ENCODE data around the gene MAN1B1.
A peak's percentile ranks its signal among the peaks of the same experiment; 100 is the strongest.

Gene MAN1B1

GRCh38 chr9:137075275-137075775 lies 11.5 kb upstream of the MAN1B1 start:
- Histone ChIP-seq H3K4me3 (ENCODE audit: low read depth, low read length) (no peak overlapping the region), H3K4me1 (ENCODE audit: control insufficient read depth, insufficient read depth, low read length) (peaks cover 6% of the 10 kb centered on the region), H3K9me3 (ENCODE audit: control insufficient read depth, insufficient read depth, low read length) (no peaks in the 10 kb centered on the region), H3K27me3 (ENCODE audit: control insufficient read depth, insufficient read depth, low read length) (peaks cover 23% of the 10 kb centered on the region), H3K36me3 (ENCODE audit: control insufficient read depth, insufficient read depth, low read length) (peaks cover 7% of the 10 kb centered on the region), H3K9ac (ENCODE audit: low read depth, low read length) (no peak overlapping the region)

- Histone ChIP-seq H3K9ac (ENCODE audit: low read depth, low read length) (no peak overlapping the region), H3K27me3 (ENCODE audit: control insufficient read depth, insufficient read depth, low read length) (peaks cover 19% of the 10 kb centered on the region), H3K4me1 (ENCODE audit: control insufficient read depth, insufficient read depth, low read length) (peaks cover 6% of the 10 kb centered on the region), H3K4me3 (ENCODE audit: low read depth, low read length) (peak overlapping the region; percentile 52), H3K36me3 (ENCODE audit: control insufficient read depth, insufficient read depth, low read length) (peaks cover 13% of the 10 kb centered on the region), H3K9me3 (ENCODE audit: control insufficient read depth, insufficient read depth, low read length) (no peaks in the 10 kb centered on the region)
Observed at GRCh38 chr9:137076636-137077009, 10.2 kb upstream of the MAN1B1 start.

GRCh38 chr9:137077010-137077747 lies 9.6 kb upstream of the MAN1B1 start, which contains the start of gene UAP1L1:
Gene UAP1L1 (plus strand): TSS chr9:137077517. CDS start chr9:137077533, 16 bp downstream.
- Histone ChIP-seq H3K4me1 (ENCODE audit: control insufficient read depth, insufficient read depth, low read length) (peaks cover 6% of the 10 kb centered on the region), H3K27me3 (ENCODE audit: control insufficient read depth, insufficient read depth, low read length) (peaks cover 19% of the 10 kb centered on the region), H3K9ac (ENCODE audit: low read depth, low read length) (no peak within 1 kb of the TSS), H3K36me3 (ENCODE audit: control insufficient read depth, insufficient read depth, low read length) (peaks cover 18% of the 10 kb centered on the region), H3K9me3 (ENCODE audit: control insufficient read depth, insufficient read depth, low read length) (no peaks in the 10 kb centered on the region), H3K4me3 (ENCODE audit: low read depth, low read length) (peak within 1 kb of the TSS; percentile 62)

- peaks cover 19% of the 10 kb centered on the region for H3K27me3 ChIP-seq (ENCODE audit: control insufficient read depth, insufficient read depth, low read length)
- H3K4me1 ChIP-seq (ENCODE audit: control insufficient read depth, insufficient read depth, low read length), result peaks cover 6% of the 10 kb centered on the region
- H3K4me3 ChIP-seq (ENCODE audit: low read depth, low read length), result peak overlapping the region; percentile 62
- peaks cover 26% of the 10 kb centered on the region for H3K36me3 ChIP-seq (ENCODE audit: control insufficient read depth, insufficient read depth, low read length)
- no peak overlapping the region for H3K9ac ChIP-seq (ENCODE audit: low read depth, low read length)
- H3K9me3 ChIP-seq (ENCODE audit: control insufficient read depth, insufficient read depth, low read length), result no peaks in the 10 kb centered on the region
Observed at GRCh38 chr9:137077758-137078693, 8.8 kb upstream of the MAN1B1 start.

GRCh38 chr9:137078701-137079400 lies 7.9 kb upstream of the MAN1B1 start:
- H3K4me1 ChIP-seq (ENCODE audit: control insufficient read depth, insufficient read depth, low read length), result peaks cover 6% of the 10 kb centered on the region
- no peaks in the 10 kb centered on the region for H3K9me3 ChIP-seq (ENCODE audit: control insufficient read depth, insufficient read depth, low read length)
- peaks cover 19% of the 10 kb centered on the region for H3K27me3 ChIP-seq (ENCODE audit: control insufficient read depth, insufficient read depth, low read length)
- H3K36me3 ChIP-seq (ENCODE audit: control insufficient read depth, insufficient read depth, low read length), result peaks cover 28% of the 10 kb centered on the region
- no peak overlapping the region for H3K9ac ChIP-seq (ENCODE audit: low read depth, low read length)
- peak overlapping the region; percentile 62 for H3K4me3 ChIP-seq (ENCODE audit: low read depth, low read length)

GRCh38 chr9:137079401-137079787 lies 7.4 kb upstream of the MAN1B1 start:
- Histone ChIP-seq H3K4me1 (ENCODE audit: control insufficient read depth, insufficient read depth, low read length) (peaks cover 6% of the 10 kb centered on the region), H3K36me3 (ENCODE audit: control insufficient read depth, insufficient read depth, low read length) (peaks cover 28% of the 10 kb centered on the region), H3K27me3 (ENCODE audit: control insufficient read depth, insufficient read depth, low read length) (peaks cover 19% of the 10 kb centered on the region), H3K9ac (ENCODE audit: low read depth, low read length) (no peak overlapping the region), H3K4me3 (ENCODE audit: low read depth, low read length) (no peak overlapping the region), H3K9me3 (ENCODE audit: control insufficient read depth, insufficient read depth, low read length) (no peaks in the 10 kb centered on the region)

GRCh38 chr9:137080260-137081122 lies 6.3 kb upstream of the MAN1B1 start:
- Histone ChIP-seq H3K9ac (ENCODE audit: low read depth, low read length) (no peak overlapping the region), H3K36me3 (ENCODE audit: control insufficient read depth, insufficient read depth, low read length) (peaks cover 28% of the 10 kb centered on the region), H3K4me1 (ENCODE audit: control insufficient read depth, insufficient read depth, low read length) (no peaks in the 10 kb centered on the region), H3K9me3 (ENCODE audit: control insufficient read depth, insufficient read depth, low read length) (no peaks in the 10 kb centered on the region), H3K4me3 (ENCODE audit: low read depth, low read length) (no peak overlapping the region), H3K27me3 (ENCODE audit: control insufficient read depth, insufficient read depth, low read length) (peaks cover 19% of the 10 kb centered on the region)

GRCh38 chr9:137082222-137082924 lies 4.4 kb upstream of the MAN1B1 start:
- Histone ChIP-seq H3K36me3 (ENCODE audit: control insufficient read depth, insufficient read depth, low read length) (peaks cover 28% of the 10 kb centered on the region), H3K9ac (ENCODE audit: low read depth, low read length) (no peak overlapping the region), H3K4me1 (ENCODE audit: control insufficient read depth, insufficient read depth, low read length) (no peaks in the 10 kb centered on the region), H3K27me3 (ENCODE audit: control insufficient read depth, insufficient read depth, low read length) (peaks cover 23% of the 10 kb centered on the region), H3K4me3 (ENCODE audit: low read depth, low read length) (no peak overlapping the region), H3K9me3 (ENCODE audit: control insufficient read depth, insufficient read depth, low read length) (no peaks in the 10 kb centered on the region)

GRCh38 chr9:137082925-137083290 lies 3.9 kb upstream of the MAN1B1 start:
- H3K27me3 ChIP-seq (ENCODE audit: control insufficient read depth, insufficient read depth, low read length), result peaks cover 22% of the 10 kb centered on the region
- no peak overlapping the region for H3K4me3 ChIP-seq (ENCODE audit: low read depth, low read length)
- peaks cover 2% of the 10 kb centered on the region for H3K4me1 ChIP-seq (ENCODE audit: control insufficient read depth, insufficient read depth, low read length)
- no peaks in the 10 kb centered on the region for H3K9me3 ChIP-seq (ENCODE audit: control insufficient read depth, insufficient read depth, low read length)
- H3K36me3 ChIP-seq (ENCODE audit: control insufficient read depth, insufficient read depth, low read length), result peaks cover 28% of the 10 kb centered on the region
- no peak overlapping the region for H3K9ac ChIP-seq (ENCODE audit: low read depth, low read length)

- no peaks in the 10 kb centered on the region for H3K9me3 ChIP-seq (ENCODE audit: control insufficient read depth, insufficient read depth, low read length)
- H3K27me3 ChIP-seq (ENCODE audit: control insufficient read depth, insufficient read depth, low read length), result peaks cover 16% of the 10 kb centered on the region
- H3K36me3 ChIP-seq (ENCODE audit: control insufficient read depth, insufficient read depth, low read length), result peaks cover 28% of the 10 kb centered on the region
- peaks cover 2% of the 10 kb centered on the region for H3K4me1 ChIP-seq (ENCODE audit: control insufficient read depth, insufficient read depth, low read length)
- H3K9ac ChIP-seq (ENCODE audit: low read depth, low read length), result no peak overlapping the region
- H3K4me3 ChIP-seq (ENCODE audit: low read depth, low read length), result no peak overlapping the region
Observed at GRCh38 chr9:137083394-137084004, 3.3 kb upstream of the MAN1B1 start.
